Activated T-cell treated with anti-CD3 and anti-CD28 coated beads for 24 hours (primary cell): Measurements from ENCODE around the gene CALN1.
"Not testable (repeated sequence)": the region's sequence is repeated elsewhere in the genome, so short reads cannot be mapped to it uniquely, and the experiment has no call there.

ENCODE experiments used
- DNase-seq: peaks from one replicate; pipeline ENCODE4 v3.0.0-alpha.2; 2020; ENCODE audit warnings: low read depth

Gene CALN1

GRCh38 chr7:72266771-72267170 is 145.4 kb downstream of the CALN1 start:
- DNase-seq, result no peak

- DNase-seq, result no peak
Observed at GRCh38 chr7:72265071-72265904, 146.8 kb downstream of the CALN1 start.

GRCh38 chr7:72260406-72260805 is 151.7 kb downstream of the CALN1 start:
- no peak for DNase-seq

GRCh38 chr7:72258074-72258473 is 154.1 kb downstream of the CALN1 start:
- no peak for DNase-seq

- no peak for DNase-seq
Observed at GRCh38 chr7:72254455-72254854, 157.7 kb downstream of the CALN1 start.

- DNase-seq, result no peak
Observed at GRCh38 chr7:72249106-72249505, 163.0 kb downstream of the CALN1 start.

- no peak for DNase-seq
Observed at GRCh38 chr7:72244826-72245398, 167.2 kb downstream of the CALN1 start.

- DNase-seq, result no peak
Observed at GRCh38 chr7:72243329-72243728, 168.8 kb downstream of the CALN1 start.

- no peak for DNase-seq
Observed at GRCh38 chr7:72235351-72235750, 176.8 kb downstream of the CALN1 start.

- no peak for DNase-seq
Observed at GRCh38 chr7:72234086-72234485, 178.1 kb downstream of the CALN1 start.

GRCh38 chr7:72230281-72230680 is 181.9 kb downstream of the CALN1 start:
- DNase-seq, result no peak

- no peak for DNase-seq
Observed at GRCh38 chr7:72223351-72223750, 188.8 kb downstream of the CALN1 start.

GRCh38 chr7:72222136-72222535 is 190.0 kb downstream of the CALN1 start:
- no peak for DNase-seq

- no peak for DNase-seq
Observed at GRCh38 chr7:72219500-72219899, 192.6 kb downstream of the CALN1 start.

- no peak for DNase-seq
Observed at GRCh38 chr7:72217151-72217550, 195.0 kb downstream of the CALN1 start.

GRCh38 chr7:72213769-72214168 is 198.4 kb downstream of the CALN1 start:
- DNase-seq, result no peak

- DNase-seq, result no peak
Observed at GRCh38 chr7:72213081-72213480, 199.1 kb downstream of the CALN1 start.

GRCh38 chr7:72211175-72211574 is 201.0 kb downstream of the CALN1 start:
- DNase-seq, result no peak

- DNase-seq, result not testable (repeated sequence)
Observed at GRCh38 chr7:72209006-72209405, 203.1 kb downstream of the CALN1 start.

GRCh38 chr7:72196176-72196575 is 216.0 kb downstream of the CALN1 start:
- DNase-seq, result no peak

GRCh38 chr7:72190919-72191318 is 221.2 kb downstream of the CALN1 start:
- DNase-seq, result no peak

- DNase-seq, result no peak
Observed at GRCh38 chr7:72190146-72190545, 222.0 kb downstream of the CALN1 start.

- DNase-seq, result no peak
Observed at GRCh38 chr7:72187179-72187578, 225.0 kb downstream of the CALN1 start.

GRCh38 chr7:72183835-72184234 is 228.3 kb downstream of the CALN1 start:
- DNase-seq, result no peak
